ENCODE data around the gene TEX44.
A peak's percentile ranks its signal among the peaks of the same experiment; 100 is the strongest.

TEX44 gene

DNA sequence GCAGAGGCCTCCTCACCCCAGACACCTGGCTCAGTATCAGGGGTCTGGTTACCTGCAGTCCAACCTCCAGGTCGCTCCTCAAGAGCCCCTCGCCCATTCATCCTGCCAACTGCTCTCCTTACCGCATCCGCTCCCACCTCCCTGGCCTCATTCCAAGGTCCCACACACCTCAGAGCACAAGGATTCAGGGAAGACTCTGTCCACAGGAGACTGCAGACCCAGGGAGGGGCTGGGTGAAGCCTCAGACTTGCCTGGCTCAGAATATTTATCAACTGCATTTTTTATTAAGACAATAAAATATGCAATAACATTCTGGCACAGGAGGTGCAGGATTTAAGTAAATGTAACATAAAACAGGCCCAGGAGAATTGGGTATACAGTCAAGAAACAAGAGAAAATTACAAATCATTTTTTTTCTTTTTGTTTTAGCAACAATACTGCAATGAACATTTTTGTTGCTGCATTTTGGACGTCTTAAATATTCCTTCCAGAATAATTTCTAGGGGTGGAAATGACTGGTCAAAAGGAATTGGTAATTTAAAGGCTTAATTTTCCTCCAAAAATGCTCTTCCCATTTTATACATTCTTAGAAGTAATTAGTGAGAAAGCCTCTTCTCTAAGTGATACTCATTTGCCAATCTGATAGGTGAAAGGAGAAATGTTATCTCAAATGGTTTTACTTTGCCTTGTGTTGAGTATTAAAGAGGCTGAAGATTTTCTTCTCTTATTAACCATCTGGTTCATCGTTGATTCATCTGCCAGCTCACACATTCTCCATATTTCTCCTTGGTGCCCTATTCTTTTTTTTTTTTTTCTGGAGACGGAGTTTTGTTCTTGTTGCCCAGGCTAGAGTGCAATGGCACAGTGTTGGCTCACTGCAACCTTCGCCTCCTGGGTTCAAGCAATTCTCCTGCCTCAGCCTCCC lies 42.5 kb downstream of the TEX44 start:
- no peak for DNase-seq

DNA sequence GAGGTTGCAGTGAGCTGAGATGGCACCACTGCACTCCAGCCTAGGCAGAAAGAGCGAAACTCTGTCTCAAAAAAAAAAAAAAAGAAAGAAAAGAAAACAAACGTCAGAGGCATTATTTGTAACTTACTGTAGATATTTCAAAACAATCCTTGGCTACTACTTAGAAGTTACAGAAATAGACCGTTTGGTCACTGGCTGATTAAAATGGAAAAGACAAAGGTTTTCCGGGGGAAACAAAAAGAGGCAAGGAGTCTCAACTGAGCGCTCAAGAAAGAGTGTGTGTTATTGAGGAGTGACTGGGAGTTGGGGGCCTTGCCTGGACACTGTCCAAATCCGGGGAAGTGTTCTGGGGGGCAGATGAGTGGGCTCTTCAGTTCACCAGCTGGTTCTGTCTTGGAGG lies 47.6 kb downstream of the TEX44 start:
- DNase-seq, result no peak

DNA sequence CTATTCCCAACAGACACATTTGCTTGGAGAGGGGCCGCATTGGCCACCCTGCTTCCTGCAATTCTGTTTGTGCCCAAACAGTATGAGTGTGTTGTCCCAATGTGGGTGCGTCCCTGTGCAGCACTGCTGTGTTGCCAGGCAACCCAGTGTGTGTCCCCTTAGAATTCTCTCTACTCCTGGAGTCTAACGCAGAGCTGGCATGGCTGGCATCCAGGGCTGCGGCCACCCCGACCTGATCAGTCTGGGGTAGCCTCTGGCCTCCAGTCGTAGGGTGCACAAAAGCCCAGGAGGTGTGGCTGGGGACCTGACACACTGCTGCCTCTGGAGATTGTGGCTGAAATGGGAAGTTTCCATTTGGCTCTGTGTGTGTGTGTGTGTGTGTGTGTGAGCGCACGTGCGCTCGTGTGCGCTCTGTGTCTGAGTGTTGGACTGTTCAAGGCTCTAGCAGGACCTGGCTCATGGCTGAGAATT lies 48.0 kb downstream of the TEX44 start:
- no peak for DNase-seq

DNA sequence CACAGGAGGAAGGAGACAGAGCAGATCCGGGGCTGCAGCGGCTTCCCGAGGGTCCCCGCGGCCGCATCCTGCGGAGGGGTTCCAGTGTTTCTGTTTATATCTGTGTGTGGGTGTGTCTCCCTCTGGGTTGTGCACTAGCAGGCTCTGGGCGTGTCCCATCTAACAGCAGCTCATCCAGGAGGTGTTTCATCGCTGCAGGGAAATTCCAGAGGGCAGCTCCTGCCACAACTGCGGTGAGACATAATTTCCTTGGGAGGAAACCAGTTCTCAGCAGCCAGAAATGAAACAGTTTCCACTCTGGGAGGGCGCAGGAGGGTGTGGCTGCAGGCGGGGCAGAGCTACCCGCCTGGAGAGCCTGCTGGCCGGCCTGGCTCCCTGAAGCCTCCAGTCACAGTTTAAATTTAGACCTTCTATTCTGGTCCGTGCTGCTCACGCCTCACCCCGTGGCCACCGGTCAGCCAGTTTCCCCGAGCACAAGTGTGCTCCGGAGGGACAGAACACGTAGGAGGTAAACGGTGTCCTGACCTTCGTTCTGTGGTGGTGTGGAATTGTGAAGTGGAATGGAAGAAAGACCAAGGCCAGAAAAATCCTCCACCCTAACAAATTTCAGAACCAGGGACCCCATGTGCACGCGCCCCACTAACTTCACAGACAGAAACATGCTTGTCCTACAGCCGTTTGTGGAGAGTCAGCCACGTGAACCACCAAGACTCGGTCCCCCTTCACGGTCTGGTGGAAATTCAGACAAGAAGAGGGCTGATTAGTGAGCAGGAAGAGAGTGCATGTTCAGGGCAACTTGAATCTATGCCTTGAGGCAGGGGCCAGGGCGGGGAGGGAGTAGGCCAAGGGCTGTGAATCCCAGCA lies 50.2 kb downstream of the TEX44 start:
- DNase-seq, result peak; percentile 89

DNA sequence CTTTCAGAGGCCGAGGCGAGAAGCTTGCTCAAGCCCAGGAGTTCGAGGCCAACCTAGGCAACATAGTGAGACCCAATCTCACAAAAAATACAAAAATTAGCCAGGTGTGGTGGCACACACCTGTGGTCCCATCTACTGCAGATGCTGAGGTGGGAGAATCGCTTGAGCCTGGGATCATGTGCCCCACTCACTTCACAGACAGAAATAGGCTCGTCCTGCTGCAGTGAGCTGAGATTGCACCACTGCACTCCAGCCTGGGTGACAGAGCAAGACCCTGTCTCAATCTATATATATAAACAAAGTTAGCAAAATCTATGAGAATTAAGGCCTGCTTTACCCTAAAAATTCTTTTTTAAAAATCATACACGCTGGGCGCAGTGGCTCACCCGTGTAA lies 50.8 kb downstream of the TEX44 start:
- DNase-seq, result no peak
